ENCODE results near the gene LMF1.

LMF1 gene

GRCh38 chr16:1002399-1003166 is 31.8 kb upstream of the LMF1 start:
- no peak for DNase-seq (ENCODE audit: low spot score)

- no peak for DNase-seq (ENCODE audit: low spot score)
Observed at GRCh38 chr16:1001096-1001495, 30.3 kb upstream of the LMF1 start.

- no peak for DNase-seq (ENCODE audit: low spot score)
Observed at GRCh38 chr16:1000608-1001007, 29.8 kb upstream of the LMF1 start.

- DNase-seq (ENCODE audit: low spot score): no peak
Observed at GRCh38 chr16:999677-1000076, 28.9 kb upstream of the LMF1 start.

GRCh38 chr16:998615-999014 is 27.8 kb upstream of the LMF1 start:
- no peak for DNase-seq (ENCODE audit: low spot score)

- no peak for DNase-seq (ENCODE audit: low spot score)
Observed at GRCh38 chr16:998211-998610, 27.4 kb upstream of the LMF1 start.

GRCh38 chr16:997440-998051 is 26.8 kb upstream of the LMF1 start:
- DNase-seq (ENCODE audit: low spot score): no peak

GRCh38 chr16:996681-997080 is 25.9 kb upstream of the LMF1 start:
- DNase-seq (ENCODE audit: low spot score): no peak

GRCh38 chr16:995783-996182 is 25.0 kb upstream of the LMF1 start:
- no peak for DNase-seq (ENCODE audit: low spot score)

- DNase-seq (ENCODE audit: low spot score): no peak
Observed at GRCh38 chr16:995087-995486, 24.3 kb upstream of the LMF1 start.

- DNase-seq (ENCODE audit: low spot score): no peak
Observed at GRCh38 chr16:993731-994130, 22.9 kb upstream of the LMF1 start.

- DNase-seq (ENCODE audit: low spot score): peak; percentile 45
Observed at GRCh38 chr16:991773-992172, 21.0 kb upstream of the LMF1 start.

- no peak for DNase-seq (ENCODE audit: low spot score)
Observed at GRCh38 chr16:991345-991744, 20.6 kb upstream of the LMF1 start.

GRCh38 chr16:990516-991291 is 19.9 kb upstream of the LMF1 start:
- peak; percentile 83 for DNase-seq (ENCODE audit: low spot score)

- DNase-seq (ENCODE audit: low spot score): peak; percentile 26
Observed at GRCh38 chr16:989354-989814, 18.6 kb upstream of the LMF1 start.

- peak; percentile 68 for DNase-seq (ENCODE audit: low spot score)
Observed at GRCh38 chr16:988471-989353, 17.9 kb upstream of the LMF1 start.

- DNase-seq (ENCODE audit: low spot score): peak; percentile 78
Observed at GRCh38 chr16:987906-988305, 17.1 kb upstream of the LMF1 start.

- DNase-seq (ENCODE audit: low spot score): peak; percentile 62
Observed at GRCh38 chr16:986925-987582, 16.3 kb upstream of the LMF1 start.

- DNase-seq (ENCODE audit: low spot score): peak; percentile 14
Observed at GRCh38 chr16:986411-986810, 15.6 kb upstream of the LMF1 start.

- peak; percentile 17 for DNase-seq (ENCODE audit: low spot score)
Observed at GRCh38 chr16:985646-986400, 15.0 kb upstream of the LMF1 start.

All from globus pallidus (tissue), 1 donor.